RPMI7951 (cell line): ENCODE results near the gene GAK. TPM values are rescaled to one million over a fixed set of nuclear protein-coding genes. Genes with fewer than 3 reads are reported as not detected.
"Not testable (repeated sequence)": the region's sequence is repeated elsewhere in the genome, so short reads cannot be mapped to it uniquely, and the experiment has no call there.

Experiments
- DNase-seq: peaks from one replicate; pipeline ENCODE4 v3.0.0-alpha.2; 2012; ENCODE audit warnings: low read depth
- total RNA-seq: library from RNA; depleted of rRNA; stranded (reverse); fragments of >200 nt; shearing (Covaris generic); gene quantifications from 2 replicates; pipeline ENCODE4 v1.2.3, GENCODE V29; 2014; rRNA removed

Gene GAK
- total RNA-seq, 1 experiment from 2014 or later = 23.1 TPM

DNA sequence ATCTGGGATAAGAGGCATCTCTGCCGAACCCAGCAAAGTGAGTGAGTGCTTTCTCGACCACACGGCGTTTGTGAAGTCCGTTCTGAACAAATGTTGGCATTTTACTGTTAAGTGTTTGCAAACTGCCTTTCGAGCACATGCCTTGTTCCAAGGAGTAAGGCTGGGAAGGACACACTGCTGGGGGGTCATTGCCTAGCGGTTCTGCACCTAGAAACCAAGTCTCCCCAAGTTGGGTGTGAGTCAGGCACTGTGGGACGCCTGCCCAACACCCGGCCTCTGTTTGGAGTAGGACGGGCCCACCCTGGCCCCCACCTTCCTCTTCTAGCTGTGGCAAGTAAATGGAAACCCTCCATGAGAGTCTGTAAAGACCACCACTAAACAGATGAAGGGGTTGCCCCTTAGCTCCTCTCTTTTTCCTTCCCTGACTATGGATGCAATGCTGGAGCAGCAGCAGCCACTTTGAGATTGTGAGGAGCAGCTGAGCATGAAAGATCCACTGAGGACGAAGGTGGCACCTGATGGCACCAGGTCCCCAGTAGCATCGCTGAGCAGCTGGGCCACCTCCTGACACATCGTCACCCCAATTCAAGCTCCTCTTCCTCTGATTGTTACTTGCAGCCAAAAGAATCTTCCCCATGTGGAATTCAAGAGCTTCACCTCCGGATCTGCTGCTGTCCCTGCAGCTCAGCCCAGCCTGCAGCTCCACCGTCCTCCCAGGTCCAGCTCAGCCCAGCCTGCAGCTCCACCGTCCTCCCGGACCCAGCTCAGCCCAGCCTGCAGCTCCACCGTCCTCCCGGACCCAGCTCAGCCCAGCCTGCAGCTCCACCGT is 112.5 kb downstream of the GAK start:
- no peak for DNase-seq

DNA sequence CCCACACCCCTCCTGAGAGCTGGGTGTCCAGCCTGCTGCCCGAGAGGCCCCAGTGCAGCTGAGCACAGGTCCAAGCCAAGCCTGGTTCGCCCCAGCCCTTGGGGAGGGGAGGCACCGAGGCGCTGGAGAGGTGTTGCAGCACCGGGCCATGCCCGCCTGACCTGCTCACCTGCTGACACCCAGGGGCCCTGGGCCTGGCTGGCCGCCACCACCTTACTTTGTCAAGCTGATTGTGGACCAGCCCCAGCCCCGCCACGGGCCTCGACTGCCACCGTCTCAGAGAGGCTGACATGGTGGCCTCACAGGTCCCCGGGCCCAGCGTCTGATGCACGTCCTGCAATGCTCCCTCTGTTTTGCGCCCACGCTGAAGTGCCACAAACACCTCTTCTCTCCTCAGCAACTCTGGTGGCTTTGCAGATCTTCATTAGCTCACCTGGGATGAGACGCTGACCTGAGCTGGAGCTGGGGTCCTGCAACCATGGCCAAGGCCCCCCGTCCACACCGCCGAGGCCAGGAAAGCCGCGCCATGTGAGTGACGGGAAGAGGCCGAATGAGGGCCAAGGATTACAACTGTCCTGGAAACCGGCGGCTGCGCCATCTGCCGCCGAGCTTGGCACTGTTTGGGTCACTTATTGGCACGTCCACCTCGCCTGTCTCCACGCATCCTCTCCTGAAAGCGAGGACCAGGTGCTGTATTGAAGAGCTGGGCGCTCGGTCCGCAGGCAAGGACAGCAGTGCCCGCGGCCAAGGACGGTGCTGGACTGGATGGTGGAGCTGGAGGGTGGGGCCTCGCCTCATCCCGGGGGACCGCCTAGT is 113.8 kb downstream of the GAK start:
- DNase-seq = no peak

DNA sequence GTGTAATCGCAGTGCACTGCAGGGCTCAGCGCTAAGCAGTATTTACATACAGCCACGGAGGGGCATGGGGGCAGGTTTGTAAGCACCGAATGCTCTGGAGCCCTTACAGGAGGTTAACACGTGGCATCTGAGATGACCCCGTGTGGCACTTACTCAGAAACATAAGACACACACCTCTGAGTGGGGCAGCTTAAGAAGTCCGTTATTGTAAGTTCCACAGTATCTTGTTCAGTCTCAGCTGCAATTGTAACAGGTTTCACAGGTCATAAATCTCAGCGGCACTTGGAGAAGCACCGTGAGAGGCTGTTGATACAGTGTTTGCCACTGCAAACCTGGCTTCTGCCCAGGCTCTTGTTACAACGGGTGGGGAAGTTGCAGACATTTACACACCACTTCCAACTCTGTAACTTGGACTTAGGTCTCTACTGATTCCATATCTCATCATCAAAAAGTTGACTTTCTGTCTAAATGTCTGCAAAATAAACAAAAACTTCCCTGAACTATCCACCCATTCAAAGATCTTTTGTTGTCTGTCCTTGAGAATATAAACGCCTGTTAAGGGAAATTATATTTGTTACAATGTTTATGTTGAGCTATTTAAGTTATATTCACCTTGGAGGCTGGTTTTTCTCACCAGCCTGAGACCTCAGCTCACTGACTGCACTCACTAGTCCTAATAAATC is 116.5 kb downstream of the GAK start:
- DNase-seq = no peak

DNA sequence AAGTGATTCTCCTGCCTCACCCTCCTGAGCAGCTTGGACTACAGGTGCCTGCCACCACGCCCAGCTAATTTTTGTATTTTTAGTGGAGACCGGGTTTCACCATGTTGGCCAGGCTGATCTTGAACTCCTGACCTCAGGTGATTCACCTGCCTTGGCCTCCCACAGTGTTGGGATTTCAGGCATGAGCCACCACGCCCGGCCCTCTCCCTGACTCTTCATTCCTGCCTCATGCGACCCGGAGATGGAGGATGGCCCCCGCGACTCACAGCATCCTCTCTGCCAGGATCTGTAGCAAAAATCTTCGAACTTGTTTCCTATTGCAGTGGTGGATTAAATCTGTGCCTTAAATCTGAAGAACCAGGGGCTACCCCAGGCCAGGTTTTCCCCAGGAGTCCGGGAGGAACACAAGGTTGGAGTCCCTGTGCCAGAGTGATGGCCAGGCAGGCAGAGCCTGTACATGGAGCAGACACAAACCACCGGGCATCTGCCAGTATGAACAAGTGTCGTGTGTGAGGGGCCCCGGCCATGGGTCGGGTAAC is 117.7 kb downstream of the GAK start:
- no peak for DNase-seq

DNA sequence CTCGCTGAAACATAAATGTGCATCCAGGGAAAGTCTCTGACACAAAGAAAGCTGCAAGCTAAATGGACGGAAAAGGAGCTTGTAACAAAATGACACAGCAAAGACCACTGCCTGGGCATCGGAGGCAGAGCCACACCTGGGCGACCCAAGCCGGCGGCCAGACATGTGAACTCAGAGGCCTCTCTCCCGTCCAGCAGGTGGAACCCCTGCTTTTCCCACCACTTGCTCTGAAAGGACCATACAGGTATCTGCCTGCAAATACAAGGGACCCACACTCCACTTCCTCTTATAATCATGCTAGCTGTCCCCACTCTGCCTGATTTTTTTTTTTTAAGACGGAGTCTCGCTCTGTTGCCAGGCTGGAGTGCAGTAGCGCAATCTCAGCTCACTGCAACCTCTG is 118.2 kb downstream of the GAK start:
- DNase-seq = no peak

DNA sequence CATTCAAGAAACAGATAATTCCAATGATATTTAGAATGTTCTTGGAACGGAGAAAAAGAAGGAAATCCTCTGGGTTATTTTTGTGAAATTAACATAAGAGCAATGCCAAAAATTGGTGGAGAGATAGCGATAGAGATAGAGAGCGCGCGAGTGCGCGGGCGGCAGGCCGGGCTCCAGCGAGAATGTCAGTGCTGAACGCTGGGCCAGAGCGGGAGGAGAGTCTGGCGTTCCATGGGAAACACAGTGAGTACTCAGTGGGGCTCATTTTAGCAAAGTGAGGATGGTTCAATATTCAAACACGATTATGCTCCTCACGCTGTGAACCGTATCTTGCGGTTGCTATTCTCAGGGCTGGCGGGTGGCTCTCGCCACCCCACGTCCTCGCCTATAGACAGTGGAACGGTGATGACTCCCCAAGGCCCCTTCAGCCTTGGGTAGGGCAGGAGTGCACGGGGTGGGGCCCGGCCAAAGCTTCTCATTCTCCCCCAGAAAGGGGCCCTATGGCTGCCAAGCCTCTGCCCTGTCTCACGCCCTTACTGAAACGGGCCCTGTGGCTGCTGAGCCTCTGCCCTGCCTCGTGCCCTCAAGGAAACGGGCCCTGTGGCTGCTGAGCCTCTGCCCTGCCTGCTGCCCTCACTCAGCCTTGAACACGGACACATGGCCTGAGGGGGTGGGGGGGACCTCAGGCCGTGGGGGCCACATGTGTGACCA is 123.1 kb downstream of the GAK start:
- DNase-seq = no peak

DNA sequence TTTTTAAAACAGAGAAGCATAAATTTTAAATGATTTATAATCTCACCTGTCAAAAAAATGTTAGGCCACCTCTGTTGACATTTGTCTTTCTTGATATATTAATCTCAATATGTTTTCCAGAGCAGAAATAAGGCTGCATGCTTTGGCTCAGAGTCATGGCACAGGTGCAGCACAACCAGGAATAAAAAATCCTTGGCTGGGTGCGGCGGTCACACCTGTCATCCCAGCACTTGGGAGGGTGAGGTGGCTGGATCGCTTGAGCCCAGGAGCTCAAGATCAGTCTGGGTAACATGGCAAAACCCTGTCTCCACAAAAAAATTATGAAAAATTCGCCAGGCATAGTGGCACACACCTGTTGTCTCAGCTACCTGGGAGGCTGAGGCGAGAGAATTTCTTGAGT is 124.3 kb downstream of the GAK start:
- no peak for DNase-seq

DNA sequence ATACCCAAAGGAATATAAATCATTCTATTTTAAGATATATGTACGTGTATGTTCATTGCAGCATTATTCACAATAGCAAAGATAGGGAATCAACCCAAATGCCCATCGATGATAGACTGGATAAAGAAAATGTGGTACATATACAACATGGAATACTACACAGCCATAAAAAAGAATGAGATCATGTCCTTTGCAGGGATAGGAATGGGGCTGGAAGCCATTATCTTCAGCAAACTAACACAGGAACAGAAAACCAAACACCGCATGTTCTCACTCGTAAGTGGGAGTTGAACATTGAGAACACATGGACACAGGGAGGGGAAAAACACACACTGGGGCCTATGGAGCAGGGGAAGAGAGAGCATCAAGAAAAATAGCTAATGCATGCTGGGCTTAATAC is 125.1 kb downstream of the GAK start:
- not testable (repeated sequence) for DNase-seq

DNA sequence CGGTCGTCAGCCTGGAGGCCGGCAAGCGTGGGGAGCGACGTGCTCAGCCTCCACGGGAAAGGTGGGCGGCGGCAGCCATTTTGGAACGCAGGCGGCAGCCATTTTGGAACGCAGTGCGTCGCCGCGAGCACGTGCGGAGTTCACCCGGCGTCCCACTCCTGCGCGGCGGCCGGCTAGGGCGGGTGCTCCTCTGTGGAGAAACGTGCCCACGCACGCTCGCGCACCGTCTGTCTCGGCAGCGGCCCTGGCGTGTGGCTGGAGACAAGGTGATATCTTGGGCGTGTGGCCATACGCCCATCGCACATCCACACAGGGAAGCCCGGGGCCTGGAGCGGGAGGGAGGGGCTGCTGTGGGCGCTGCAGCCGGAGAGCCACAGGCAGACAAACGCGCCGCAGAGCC is 127.3 kb downstream of the GAK start:
- DNase-seq = no peak

DNA sequence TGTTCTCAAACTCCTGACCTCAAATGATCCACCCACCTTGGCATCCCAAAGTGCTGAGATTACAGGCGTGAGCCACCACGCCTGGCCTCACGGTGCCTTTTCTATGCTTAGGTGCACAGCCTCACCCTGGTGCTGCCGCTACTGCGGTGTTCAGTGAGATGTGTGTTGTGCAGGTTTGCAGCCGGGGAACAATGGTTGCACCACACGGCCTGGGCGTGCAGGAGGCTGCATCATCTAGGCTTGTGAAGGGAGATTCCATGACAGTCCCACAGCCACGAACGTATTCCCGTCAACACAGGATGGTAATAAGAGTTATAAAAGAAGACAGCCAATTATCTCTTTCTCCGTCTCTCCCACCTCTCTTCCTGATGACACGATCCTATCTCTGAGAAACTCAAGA is 128.2 kb downstream of the GAK start:
- no peak for DNase-seq

DNA sequence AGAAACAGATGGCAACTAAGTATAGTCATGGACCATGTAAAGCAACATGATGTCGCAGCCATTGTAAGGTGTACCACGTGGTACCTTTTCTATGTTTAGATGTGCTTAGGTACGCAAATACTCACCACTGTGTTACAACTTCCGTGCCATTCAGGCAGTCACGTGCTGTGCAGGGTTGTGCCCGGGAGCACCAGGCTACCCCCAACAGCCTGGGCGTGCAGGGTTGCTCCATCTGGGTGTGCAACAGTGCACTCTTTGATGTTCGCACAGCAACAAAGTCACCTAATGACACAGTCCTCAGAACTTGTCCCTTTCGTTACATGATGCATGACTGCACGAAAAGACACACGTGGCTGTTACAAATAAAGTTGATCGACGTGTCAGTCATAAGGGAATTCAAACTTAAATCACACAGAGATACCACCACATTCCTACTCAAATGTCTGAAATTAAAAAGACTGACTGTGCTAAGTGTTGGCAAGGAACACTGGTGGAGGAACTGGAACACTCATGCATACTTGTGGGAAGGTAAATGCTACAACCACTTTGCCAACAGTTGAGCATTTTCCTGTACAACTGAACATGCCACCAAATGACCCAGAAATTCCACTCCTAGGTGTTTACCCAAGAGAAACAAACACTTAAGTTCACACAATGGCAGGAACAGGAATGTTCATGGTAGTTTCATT is 130.5 kb downstream of the GAK start:
- no peak for DNase-seq

Other genes starting within 250 kb of the GAK start
- gene SLC49A3, start 243.2 kb downstream of the GAK start, total RNA-seq = not detected in 2 replicates
- 16.3 and 18.7 TPM in 2 replicates for gene PCGF3, start 226.5 kb downstream of the GAK start, total RNA-seq
- not detected in 2 replicates for gene CPLX1, start 106.2 kb downstream of the GAK start, total RNA-seq
- 13.5 and 17.4 TPM in 2 replicates for gene TMEM175, start 144 bp upstream of the GAK start, total RNA-seq
- gene DGKQ, start 41.3 kb upstream of the GAK start, total RNA-seq = 1.6 TPM in 2 replicates
- gene IDUA, start 54.7 kb upstream of the GAK start, total RNA-seq = 0.60 and 2.0 TPM in 2 replicates
- gene SLC26A1, start 61.1 kb upstream of the GAK start, total RNA-seq = not detected in 2 replicates
- gene FGFRL1, start 79.3 kb upstream of the GAK start, total RNA-seq = 3.1 and 4.6 TPM in 2 replicates
- not detected in 2 replicates for gene RNF212, start 181.2 kb upstream of the GAK start, total RNA-seq
- 3.8 and 7.7 TPM in 2 replicates for gene SPON2, start 240.3 kb upstream of the GAK start, total RNA-seq